Measurements from ENCODE around the gene UCP1. TPM values are rescaled to one million over a fixed set of nuclear protein-coding genes. Genes with fewer than 3 reads are reported as not detected.
"Not testable (repeated sequence)": the region's sequence is repeated elsewhere in the genome, so short reads cannot be mapped to it uniquely, and the experiment has no call there.

The UCP1 gene
- total and polyA plus RNA-seq, 7 donors = 0.09 TPM; not detected in 6

GRCh38 chr4:140529434-140529833, 39.3 kb downstream of the UCP1 start:
- no peak overlapping the region for H3K27ac ChIP-seq
- 81 to 93% (median 84%) methylated on average over 1 of the region's 1 CpG for WGBS, 3 donors
- TF ChIP-seq CTCF (IDR thresholded peaks at IDR 0.05) = no peak
- no peaks in the 10 kb centered on the region for H3K27me3 ChIP-seq (ENCODE audit: insufficient read depth in 3 of 3, low read length in 2 of 3)
- peaks cover 4% of the 10 kb centered on the region for H3K4me1 ChIP-seq
- H3K36me3 ChIP-seq (ENCODE audit: insufficient read depth in 1 of 2, low read depth in 1 of 2) = peaks cover 2 to 85% of the 10 kb centered on the region in 2 donors
- no peaks in the 10 kb centered on the region for H3K9me3 ChIP-seq
- H3K4me3 ChIP-seq = no peak overlapping the region
- ATAC-seq (no peak), DNase-seq (no peak)
- intact Hi-C loops (cut with DNase I) = loop anchor here in 1 of 2 donors (10.0 kb wide), 1 partner anchor 155 kb away; the partner anchor contains the start of gene SCOC

DNA sequence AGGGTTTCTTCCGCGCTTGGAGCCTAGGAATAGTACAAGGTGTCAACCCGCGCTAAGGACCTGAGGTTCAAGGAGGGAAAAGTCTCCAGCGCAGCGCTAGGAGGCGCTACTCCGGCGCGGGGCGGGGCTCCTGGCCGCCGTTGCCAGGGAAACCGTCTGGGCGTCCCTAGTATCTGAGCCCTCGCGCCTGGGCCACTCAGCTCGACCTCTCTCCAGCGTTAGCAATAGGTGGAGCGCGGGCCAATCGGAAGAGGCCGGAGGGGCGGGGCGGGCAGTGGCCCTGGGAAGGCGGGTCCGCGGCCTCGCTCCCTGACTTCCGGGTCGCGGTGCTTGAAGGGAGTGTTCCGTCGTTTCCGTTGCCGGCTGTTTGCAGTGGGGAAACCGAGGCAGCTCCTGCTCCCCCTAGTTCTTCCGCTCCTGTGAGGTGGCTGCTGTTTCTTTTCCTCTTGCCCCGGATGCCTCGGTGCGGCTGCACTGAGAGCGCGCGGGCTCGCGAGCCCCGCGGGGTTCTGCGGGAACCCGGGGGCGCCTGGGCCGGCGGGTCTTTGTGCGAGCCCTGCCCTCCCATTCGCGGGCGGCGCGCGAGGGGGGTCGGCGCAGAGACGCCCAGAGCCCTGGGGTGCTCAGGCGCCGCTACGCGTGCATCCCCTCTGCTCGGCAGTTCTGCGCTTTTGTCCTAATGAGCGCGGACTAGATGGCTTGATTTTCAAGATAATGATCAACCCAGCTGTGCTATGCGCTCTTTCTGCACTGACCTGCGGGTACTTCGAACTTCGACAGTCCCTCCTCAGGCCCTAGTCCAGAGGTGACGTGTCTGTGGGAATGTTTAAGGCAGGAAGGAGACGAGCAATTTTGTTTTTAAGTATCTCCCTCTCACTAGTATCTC, 44.7 kb downstream of the UCP1 start, which contains the start of gene ELMOD2:
Gene ELMOD2, plus strand, starts transcription at position 312 of the 886 bp plus-strand sequence. CDS start 1,261 bp downstream, outside the sequence.
- Histone ChIP-seq H3K9me3 (no peaks in the 10 kb centered on the region), H3K4me1 (peaks cover 9% of the 10 kb centered on the region), H3K36me3 (ENCODE audit: insufficient read depth in 1 of 2, low read depth in 1 of 2) (peaks cover 0 to 37% of the 10 kb centered on the region in 2 donors), H3K4me3 (peak within 1 kb of the TSS; percentile 100), H3K27me3 (ENCODE audit: insufficient read depth in 3 of 3, low read length in 2 of 3) (no peaks in the 10 kb centered on the region), H3K27ac (peak within 1 kb of the TSS; percentile 92)
- intact Hi-C loops (cut with DNase I) = loop anchor here (5.0 to 10.0 kb wide), 3 partner anchors 149 to 328 kb away; partner anchors contain the start of gene SCOC (in 2 of the 2)
- DNase-seq (peak; percentile 99 to 100), ATAC-seq (peak; percentile 100)
- WGBS, 3 donors = 0 to 1% (median 0%) methylated on average over 62 to 77 of the region's 77 CpGs
- TF ChIP-seq CTCF (IDR thresholded peaks at IDR 0.05) = peak; percentile 90

- H3K4me3 ChIP-seq = peak overlapping the region; percentile 100
- H3K27me3 ChIP-seq (ENCODE audit: insufficient read depth in 3 of 3, low read length in 2 of 3) = no peaks in the 10 kb centered on the region
- DNase-seq (no peak), ATAC-seq (peak in 1 of 4 donors; percentile 3)
- peaks cover 0 to 30% of the 10 kb centered on the region in 2 donors for H3K36me3 ChIP-seq (ENCODE audit: insufficient read depth in 1 of 2, low read depth in 1 of 2)
- no peak for TF ChIP-seq CTCF (IDR thresholded peaks at IDR 0.05)
- intact Hi-C loops (cut with DNase I) = loop anchor here (5.0 to 10.0 kb wide), 3 partner anchors 149 to 329 kb away; partner anchors contain the start of gene SCOC (in 2 of the 2)
- WGBS, 3 donors = 10 to 15% (median 12%) methylated on average over 8 of the region's 8 CpGs
- H3K4me1 ChIP-seq = peaks cover 9% of the 10 kb centered on the region
- no peaks in the 10 kb centered on the region for H3K9me3 ChIP-seq
- H3K27ac ChIP-seq = peak overlapping the region; percentile 92
Measured at GRCh38 chr4:140523370-140523856, 45.3 kb downstream of the UCP1 start.

DNA sequence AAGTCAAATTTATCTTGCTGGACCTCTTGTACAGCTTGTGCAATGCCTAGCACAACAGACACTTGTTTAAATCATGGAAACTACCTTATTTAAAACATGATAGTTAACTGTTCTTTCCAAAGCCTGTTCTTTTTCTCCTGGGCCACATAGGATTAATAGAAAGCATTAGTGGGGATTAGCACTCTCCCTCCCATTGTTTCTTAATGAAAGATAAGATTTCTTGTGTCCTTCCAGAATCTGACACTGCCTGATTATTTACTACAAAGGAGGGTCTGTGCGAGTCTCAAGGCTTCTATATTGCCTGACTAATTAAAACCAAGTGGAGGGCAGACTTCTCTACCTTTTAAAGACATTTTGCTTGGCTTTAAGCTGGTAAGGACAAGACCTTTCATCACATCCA, 53.3 kb downstream of the UCP1 start:
- Histone ChIP-seq H3K27ac (no peak overlapping the region), H3K4me1 (no peaks in the 10 kb centered on the region), H3K4me3 (no peak overlapping the region), H3K36me3 (ENCODE audit: insufficient read depth in 1 of 2, low read depth in 1 of 2) (no peaks in the 10 kb centered on the region), H3K9me3 (no peaks in the 10 kb centered on the region), H3K27me3 (ENCODE audit: insufficient read depth in 3 of 3, low read length in 2 of 3) (no peaks in the 10 kb centered on the region)
- TF ChIP-seq CTCF (IDR thresholded peaks at IDR 0.05) = no peak
- WGBS, 3 donors = 23 to 37% (median 33%) methylated on average over 1 of the region's 1 CpG
- intact Hi-C loops (cut with DNase I) = no loop called here
- no peak for DNase-seq
- no peak for ATAC-seq

DNA sequence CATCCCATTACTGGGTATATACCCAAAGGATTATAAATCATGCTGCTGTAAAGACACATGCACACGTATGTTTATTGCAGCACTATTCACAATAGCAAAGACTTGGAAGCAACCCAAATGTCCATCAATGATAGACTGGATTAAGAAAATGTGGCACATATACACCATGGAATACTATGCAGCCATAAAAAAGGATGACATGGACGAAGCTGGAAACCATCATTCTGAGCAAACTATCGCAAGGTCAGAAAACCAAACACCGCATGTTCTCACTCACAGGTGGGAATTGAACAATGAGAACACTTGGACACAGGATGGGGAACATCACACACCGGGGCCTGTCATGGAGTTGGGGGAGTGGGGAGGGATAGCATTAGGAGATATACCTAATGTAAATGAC, 55.0 kb downstream of the UCP1 start:
- H3K4me1 ChIP-seq; H3K36me3 ChIP-seq (ENCODE audit: insufficient read depth in 1 of 2, low read depth in 1 of 2); intact Hi-C loops (cut with DNase I); H3K9me3 ChIP-seq; H3K27me3 ChIP-seq (ENCODE audit: insufficient read depth in 3 of 3, low read length in 2 of 3); ATAC-seq; H3K4me3 ChIP-seq; DNase-seq; H3K27ac ChIP-seq: not testable (repeated sequence)
- WGBS, 3 donors = 93 to 99% (median 93%) methylated on average over 5 of the region's 5 CpGs
